Activated T-cell treated with anti-CD3 and anti-CD28 coated beads for 24 hours (primary cell): ENCODE results near the gene ZNF829.

Source experiments
- DNase-seq: peaks from one replicate; pipeline ENCODE4 v3.0.0-alpha.2; 2020; ENCODE audit warnings: low read depth

The ZNF829 gene

GRCh38 chr19:36915992-36916830 lies at the start of gene ZNF829, which contains the start of gene ZNF568:
Gene ZNF829 (minus strand): TSS chr19:36916291. CDS start chr19:36915167, 1,124 bp downstream.
Gene ZNF568 (plus strand): TSS chr19:36916332. CDS start chr19:36922771, 6,439 bp downstream.
- DNase-seq, result peak; percentile 88

- DNase-seq, result no peak
Measured at GRCh38 chr19:36963280-36963679, 47.2 kb upstream of the ZNF829 start.

- no peak for DNase-seq
Measured at GRCh38 chr19:36962346-36962745, 46.3 kb upstream of the ZNF829 start.

GRCh38 chr19:36950335-36951119 lies 34.4 kb upstream of the ZNF829 start:
- DNase-seq, result no peak

DNA sequence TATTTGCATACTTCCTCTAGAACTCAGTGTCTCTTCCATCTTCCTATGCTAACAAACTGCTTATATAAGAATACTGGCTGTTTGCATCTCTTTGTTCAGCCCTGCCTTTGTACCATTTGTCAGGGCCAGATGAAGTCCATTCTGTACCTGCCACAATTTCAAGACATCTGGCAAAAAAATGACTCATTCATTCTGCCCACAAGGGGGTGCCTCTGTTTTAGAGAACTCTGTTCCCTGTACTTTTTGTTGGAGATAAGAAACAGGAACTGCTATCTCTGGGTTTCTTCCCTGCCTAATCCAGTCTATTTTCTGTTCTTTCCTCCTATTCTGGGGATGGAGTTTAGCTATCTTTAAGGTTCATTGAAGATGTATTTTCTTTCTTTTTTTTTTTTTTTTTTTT lies 23.1 kb upstream of the ZNF829 start:
- DNase-seq, result no peak

DNA sequence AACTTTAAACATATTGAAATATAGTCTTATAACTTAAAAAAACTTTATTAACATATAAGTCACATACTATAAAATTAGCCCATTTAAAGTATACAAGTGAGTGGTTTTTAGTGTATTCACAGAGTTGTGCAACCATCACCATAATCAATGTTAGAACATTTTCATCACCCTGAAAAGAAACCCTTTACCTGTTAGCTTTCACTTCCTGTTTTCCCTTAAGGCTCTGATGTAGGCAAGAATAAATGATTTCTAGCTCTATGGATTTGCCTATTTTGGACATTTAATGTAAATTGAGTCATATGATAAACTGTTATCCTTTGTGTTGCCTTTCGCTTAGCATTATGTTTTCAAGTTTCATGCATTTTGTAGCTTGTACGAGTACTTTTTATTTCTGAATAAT lies 15.6 kb upstream of the ZNF829 start:
- DNase-seq, result no peak

DNA sequence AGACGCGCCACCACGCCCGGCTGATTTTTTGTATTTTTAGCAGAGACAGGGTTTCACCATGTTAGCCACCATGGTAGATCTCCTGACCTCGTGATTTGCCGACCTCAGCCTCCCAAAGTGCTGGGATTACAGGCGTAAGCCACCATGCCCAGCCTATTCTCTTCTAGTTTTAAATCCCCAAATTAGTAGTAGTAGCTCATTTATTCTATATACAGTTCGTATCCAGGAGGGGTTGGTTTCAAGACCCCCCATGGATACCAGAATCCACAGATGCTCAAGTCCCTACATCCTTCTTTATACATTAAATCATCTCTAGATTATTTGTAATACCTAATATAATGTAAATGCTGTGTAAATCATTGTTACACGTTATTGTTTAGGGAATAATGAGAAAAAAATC lies 2.0 kb upstream of the ZNF829 start:
- no peak for DNase-seq

DNA sequence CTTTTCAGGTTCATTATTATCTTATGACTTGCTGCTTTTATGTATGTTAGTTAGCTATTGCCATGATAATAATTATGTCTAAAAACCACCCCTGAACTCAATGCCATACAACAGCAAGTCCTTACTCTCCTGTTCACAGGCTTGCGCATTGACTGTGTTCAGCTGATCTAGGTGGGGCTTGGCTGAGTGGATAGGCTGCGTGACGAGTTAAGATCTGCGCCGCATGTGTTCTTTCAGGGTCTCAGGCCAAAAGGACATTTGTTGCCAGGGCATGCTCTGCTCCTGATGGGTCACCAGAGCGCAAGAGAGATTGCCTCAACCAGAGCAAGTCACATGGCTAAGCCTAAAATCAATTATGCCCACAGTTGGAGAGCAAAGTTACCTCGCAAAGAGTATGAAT lies 900 bp upstream of the ZNF829 start:
- no peak for DNase-seq

DNA sequence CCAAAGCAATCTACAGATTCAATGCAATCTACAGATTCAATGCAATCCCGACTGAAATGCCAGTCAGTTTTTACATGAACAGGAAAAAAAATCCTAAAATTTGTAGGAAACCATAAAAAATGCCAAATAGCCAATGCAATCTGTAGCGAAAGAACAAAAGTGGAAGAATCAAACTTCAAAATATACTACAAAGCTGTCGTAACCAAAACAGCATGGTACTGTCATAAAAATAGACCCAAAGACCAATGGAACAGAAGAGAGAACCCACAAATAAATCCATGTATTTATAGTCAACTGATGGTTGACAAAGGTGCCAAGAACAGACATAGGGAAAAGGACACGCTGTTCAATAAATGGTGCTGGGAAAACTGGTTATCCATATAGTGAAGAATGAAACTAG lies 17.7 kb downstream of the ZNF829 start:
- DNase-seq, result no peak

DNA sequence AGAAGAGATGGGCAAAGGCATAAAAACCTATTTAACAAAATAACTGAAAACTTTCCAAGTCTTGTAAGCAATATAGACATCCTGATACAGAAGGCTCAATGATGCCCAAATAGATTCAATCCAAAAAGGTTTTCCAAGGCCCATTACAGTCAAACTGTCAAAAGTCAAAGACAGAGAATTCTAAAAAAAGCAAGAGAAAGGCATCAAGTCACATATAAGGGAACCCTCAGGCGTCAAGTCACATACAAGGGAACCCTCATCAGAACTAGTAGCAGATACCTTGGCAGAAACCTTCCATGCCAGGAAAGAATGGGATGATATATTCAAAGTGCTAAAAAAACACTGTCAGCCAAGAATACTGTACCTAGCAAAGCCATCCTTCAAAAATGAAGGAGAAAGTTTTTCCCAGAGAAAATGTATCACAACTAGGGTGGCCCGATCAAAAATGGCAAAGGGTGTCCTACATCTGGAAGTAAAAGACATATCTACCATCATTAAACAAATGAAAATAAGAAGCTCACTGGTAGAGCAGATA lies 21.2 kb downstream of the ZNF829 start:
- no peak for DNase-seq

GRCh38 chr19:36891768-36892357 lies 24.2 kb downstream of the ZNF829 start:
- no peak for DNase-seq

DNA sequence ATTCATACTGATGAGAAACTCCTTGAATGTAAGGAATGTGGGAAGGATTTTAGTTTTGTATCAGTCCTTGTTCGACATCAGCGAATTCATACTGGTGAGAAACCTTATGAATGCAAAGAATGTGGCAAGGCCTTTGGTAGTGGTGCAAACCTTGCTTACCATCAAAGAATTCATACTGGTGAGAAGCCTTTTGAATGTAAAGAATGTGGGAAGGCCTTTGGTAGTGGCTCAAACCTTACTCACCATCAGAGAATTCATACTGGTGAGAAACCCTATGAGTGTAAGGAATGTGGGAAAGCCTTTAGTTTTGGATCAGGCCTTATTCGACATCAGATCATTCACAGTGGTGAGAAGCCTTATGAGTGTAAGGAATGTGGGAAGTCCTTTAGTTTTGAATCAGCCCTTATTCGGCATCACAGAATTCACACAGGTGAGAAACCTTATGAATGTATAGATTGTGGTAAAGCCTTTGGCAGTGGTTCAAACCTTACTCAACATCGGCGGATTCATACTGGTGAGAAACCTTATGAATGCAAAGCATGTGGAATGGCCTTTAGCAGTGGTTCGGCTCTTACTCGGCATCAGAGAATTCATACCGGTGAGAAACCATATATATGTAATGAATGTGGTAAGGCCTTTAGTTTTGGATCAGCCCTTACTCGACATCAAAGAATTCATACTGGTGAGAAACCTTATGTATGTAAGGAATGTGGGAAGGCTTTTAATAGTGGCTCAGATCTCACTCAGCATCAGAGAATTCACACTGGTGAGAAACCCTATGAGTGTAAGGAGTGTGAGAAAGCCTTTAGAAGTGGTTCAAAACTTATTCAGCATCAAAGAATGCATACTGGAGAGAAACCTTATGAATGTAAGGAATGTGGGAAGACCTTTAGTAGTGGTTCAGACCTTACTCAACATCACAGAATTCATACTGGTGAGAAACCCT lies 38.8 kb downstream of the ZNF829 start:
- DNase-seq, result no peak

DNA sequence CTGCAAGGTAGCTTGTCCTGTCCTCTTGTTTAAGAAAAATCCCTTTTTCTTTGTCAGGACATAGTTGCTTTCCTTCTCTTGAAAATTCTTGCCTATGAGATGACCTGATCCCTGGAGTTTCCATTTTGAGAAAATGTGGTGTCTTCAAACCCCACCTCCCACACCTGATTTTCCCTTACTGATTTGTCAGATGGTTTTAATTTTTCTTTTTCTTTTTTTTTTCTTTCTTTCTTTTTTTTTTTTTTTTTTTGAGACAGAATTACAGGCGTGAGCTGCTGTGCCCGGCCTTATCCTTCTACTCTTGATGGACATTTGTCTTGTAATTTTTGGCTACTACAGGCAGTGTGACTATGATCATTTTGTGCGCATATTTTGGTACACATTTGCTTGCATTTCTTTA lies 64.2 kb downstream of the ZNF829 start:
- DNase-seq, result no peak

GRCh38 chr19:36850559-36851442 lies 65.3 kb downstream of the ZNF829 start, which contains the start of gene ZNF345:
Gene ZNF345 (plus strand): TSS chr19:36850876. CDS start chr19:36876831, 25,955 bp downstream.
- DNase-seq, result peak; percentile 79

DNA sequence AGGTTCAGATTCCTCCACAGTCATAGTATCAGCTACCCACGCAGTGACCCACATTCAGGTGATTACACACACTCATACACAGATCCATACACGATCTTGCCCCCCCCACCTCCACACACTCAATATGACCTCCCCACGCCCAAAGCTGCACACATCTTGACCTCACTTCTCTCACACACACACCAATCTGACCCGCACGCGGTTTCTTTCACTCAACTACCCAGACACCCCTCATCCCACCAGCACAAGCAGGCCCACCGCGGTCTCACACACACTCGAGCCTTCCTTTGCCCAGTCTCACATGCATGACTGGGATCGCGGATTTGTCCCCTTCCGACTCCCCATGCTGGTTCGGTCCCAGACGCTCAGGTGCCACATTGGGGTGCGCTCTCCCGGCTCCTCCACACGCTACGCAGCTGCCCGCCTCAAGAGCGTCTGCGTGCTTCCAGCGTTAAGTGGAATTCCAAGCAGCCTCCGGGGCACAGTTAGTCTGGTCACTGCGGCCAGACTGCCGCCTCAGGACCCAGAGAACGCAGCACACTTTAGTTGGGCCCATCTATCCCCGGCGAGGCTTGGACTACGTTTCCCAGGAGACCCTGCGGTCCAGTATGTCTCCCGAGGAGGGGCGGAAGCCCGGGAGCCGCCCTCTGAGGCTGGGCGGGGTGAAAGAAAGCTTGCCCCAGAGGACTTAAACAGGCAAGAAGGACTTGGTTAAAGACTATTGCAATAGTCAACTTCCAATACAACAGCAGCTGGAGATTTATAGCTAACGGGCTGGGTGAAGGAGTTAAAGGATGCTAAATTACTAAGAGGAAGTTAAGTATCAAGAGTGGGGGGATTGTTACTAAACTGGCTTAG lies 66.2 kb downstream of the ZNF829 start:
- peak; percentile 83 for DNase-seq

- DNase-seq, result no peak
Measured at GRCh38 chr19:36847968-36848367, 68.1 kb downstream of the ZNF829 start.

DNA sequence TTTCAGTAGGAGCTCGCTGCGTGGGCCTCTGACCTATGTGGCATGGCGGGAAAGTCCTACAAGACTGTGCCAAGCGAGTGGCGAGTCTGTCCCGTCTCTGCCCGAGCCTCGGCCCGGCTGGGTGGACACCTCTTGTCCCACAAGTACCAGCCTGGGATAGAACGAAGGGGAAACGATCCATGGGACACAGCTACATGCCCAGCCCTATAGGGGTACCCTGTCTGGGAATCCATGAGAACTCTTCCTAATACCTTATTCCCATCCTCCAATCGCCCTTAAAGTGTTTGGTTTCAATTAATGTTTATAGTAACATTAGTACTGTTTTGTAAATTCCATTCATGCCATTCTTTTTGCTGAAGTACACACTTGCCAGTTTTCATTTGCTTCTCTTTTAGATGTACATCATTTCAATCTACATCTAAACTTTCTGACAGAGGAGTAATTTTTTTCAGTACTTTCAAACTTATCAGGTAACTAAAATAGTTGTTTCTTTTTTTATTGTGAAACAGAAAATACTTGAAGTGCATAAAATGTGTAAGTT lies 77.2 kb downstream of the ZNF829 start:
- no peak for DNase-seq
